ENCODE data around the gene DHTKD1.
"Not testable (repeated sequence)": the region's sequence is repeated elsewhere in the genome, so short reads cannot be mapped to it uniquely, and the experiment has no call there.

Gene DHTKD1

DNA sequence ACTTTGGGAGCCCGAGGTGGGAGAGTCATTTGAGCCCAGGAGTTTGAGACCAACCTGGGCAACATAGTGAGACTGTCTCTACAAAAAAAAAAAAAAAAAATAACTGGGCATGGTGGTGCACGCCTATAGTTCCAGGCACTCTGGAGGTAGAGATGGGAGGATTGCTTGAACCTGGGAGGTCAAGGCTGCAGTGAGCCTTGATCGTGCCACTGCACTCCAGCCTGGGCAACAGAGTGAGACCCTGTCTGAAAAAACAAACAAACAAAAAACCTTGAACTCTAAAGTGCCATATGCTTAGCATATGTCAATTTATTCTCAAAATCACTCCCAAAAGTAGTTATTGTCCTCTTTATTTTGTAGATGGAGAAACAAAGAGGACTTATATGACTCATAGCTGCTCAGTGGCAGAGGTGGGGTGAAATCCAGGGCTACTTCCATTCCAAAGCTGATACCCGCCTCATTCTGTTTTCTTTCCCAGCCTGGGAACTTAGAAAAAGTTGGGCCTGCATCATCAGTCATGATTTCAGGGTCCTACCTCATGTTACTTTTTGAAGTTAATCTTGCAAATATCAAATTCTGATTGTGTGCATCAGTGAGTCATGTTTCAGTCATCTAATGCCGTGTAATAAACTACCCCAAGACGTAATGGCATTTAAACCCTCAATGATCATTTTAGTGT, 13.3 kb downstream of the DHTKD1 start:
- H3K4me1 ChIP-seq = peaks cover 13 to 36% (median 20%) of the 10 kb centered on the region in 10 experiments
- peaks cover 22 to 97% (median 52%) of the 10 kb centered on the region in 11 experiments for H3K36me3 ChIP-seq
- no peak for TF ChIP-seq Cebpa-rat (IDR thresholded peaks at IDR 0.05)
- H3K4me2 ChIP-seq = no peak overlapping the region
- H3K9ac ChIP-seq = no peak overlapping the region
- no peak overlapping the region for H3K27ac ChIP-seq
- no peaks in the 10 kb centered on the region for H3K9me3 ChIP-seq (replicated peaks in 1 of 11)
- no peaks in the 10 kb centered on the region for H3K27me3 ChIP-seq
- H3K4me3 ChIP-seq = no peak overlapping the region
- no peaks in the 10 kb centered on the region for H4K20me1 ChIP-seq

DNA sequence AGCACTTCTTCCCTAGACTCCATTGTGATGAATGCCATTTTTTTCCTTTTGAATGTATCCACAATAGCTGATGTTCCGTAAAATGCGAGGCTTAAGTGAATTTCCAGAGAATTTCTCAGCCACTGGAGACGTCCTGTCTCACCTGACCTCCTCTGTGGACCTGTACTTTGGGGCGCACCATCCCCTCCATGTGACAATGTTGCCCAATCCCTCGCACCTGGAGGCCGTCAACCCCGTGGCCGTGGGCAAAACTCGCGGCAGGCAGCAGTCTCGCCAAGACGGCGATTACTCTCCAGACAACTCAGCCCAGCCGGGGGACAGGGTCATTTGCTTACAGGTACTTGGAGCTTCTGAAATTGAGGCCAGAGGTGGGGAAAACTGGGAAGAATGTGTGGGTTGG, 20.2 kb downstream of the DHTKD1 start:
- no peak for TF ChIP-seq Cebpa-rat (IDR thresholded peaks at IDR 0.05)
- 0 out of 22 replicates have a peak overlapping the region, but pooled peaks of 1 of the 11 experiments have one; percentile 10 for H3K27ac ChIP-seq
- peaks cover 0 to 16% (median 4%) of the 10 kb centered on the region in 11 experiments; a peak in 6 of 22 replicates for H3K9me3 ChIP-seq (replicated peaks in 1 of 11)
- no peak overlapping the region for H3K9ac ChIP-seq
- H3K4me3 ChIP-seq = no peak overlapping the region
- peaks cover 4 to 16% (median 8%) of the 10 kb centered on the region in 10 experiments; a peak in 13 of 20 replicates for H3K4me1 ChIP-seq
- H3K4me2 ChIP-seq = no peak overlapping the region
- H3K27me3 ChIP-seq = no peaks in the 10 kb centered on the region
- H3K36me3 ChIP-seq = peaks cover 70 to 100% (median 95%) of the 10 kb centered on the region in 11 experiments
- H4K20me1 ChIP-seq = no peaks in the 10 kb centered on the region

DNA sequence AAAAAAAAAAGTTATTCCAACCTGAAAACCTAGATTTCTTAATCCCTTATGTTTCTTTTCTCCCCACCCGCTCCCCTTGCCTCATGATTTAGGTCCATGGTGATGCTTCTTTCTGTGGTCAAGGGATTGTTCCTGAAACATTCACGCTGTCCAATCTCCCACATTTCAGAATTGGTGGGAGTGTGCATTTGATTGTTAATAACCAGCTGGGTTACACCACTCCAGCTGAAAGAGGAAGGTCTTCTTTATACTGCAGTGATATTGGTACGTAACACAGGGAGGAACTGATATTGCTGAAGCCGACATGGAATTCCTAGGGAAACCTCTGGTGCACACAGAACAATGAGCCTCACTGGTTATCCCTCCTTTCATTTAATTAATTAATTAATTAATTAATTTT, 22.7 kb downstream of the DHTKD1 start:
- Histone ChIP-seq H3K9ac (no peak overlapping the region), H3K4me1 (peaks cover 0 to 7% (median 4%) of the 10 kb centered on the region in 10 experiments; a peak in 8 of 20 replicates), H3K27me3 (no peaks in the 10 kb centered on the region), H3K27ac (no peak overlapping the region), H3K4me3 (no peak overlapping the region), H3K9me3 (replicated peaks in 1 of 11) (peaks cover 0 to 16% (median 4%) of the 10 kb centered on the region in 11 experiments; a peak in 6 of 22 replicates), H3K36me3 (peaks cover 65 to 99% (median 93%) of the 10 kb centered on the region in 11 experiments), H3K4me2 (no peak overlapping the region), H4K20me1 (no peaks in the 10 kb centered on the region)
- no peak for TF ChIP-seq Cebpa-rat (IDR thresholded peaks at IDR 0.05)

DNA sequence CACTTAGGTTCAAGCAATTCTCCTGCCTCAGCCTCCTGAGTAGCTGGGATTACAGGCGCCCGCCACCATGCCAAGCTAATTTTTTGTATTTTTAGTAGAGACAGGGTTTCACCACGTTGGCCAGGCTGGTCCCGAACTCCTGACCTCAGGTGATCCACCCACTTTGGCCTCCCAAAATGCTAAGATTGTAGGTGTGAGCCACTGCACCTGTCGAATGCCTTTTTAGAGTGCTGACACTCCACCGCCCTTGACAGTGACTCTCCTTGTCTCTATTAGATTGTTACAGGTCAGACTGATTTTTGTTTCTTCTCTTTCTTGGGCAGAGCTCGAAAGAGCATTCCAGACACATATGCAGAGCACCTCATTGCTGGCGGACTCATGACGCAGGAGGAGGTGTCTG, 28.6 kb downstream of the DHTKD1 start:
- H3K9me3 ChIP-seq (replicated peaks in 1 of 11); H4K20me1 ChIP-seq; H3K27ac ChIP-seq; H3K4me2 ChIP-seq; H3K9ac ChIP-seq; H3K27me3 ChIP-seq; H3K4me3 ChIP-seq: not testable (repeated sequence)
- peaks cover 0 to 24% (median 4%) of the 10 kb centered on the region in 10 experiments; a peak in 7 of 20 replicates for H3K4me1 ChIP-seq
- peaks cover 55 to 100% (median 91%) of the 10 kb centered on the region in 11 experiments for H3K36me3 ChIP-seq

DNA sequence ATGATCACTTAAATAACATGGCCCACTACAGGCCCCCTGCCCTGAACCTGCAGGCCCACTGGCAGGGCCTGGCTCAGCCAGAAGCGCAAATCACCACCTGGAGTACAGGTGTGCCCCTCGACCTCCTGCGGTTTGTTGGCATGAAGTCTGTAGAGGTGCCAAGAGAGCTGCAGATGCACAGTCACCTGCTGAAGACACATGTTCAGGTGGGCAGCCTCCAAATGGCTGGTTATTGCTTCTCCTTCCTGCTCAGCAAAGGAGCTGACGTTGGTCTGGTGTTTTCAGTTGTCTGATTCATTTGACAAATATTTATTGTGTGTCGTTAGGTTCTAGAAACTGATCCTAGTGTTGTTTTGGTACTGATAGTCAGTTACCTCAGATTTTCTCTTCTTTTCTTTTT, 29.0 kb downstream of the DHTKD1 start:
- no peak for TF ChIP-seq Cebpa-rat (IDR thresholded peaks at IDR 0.05)
- H3K4me1 ChIP-seq = peaks cover 0 to 24% (median 4%) of the 10 kb centered on the region in 10 experiments; a peak in 7 of 20 replicates

DNA sequence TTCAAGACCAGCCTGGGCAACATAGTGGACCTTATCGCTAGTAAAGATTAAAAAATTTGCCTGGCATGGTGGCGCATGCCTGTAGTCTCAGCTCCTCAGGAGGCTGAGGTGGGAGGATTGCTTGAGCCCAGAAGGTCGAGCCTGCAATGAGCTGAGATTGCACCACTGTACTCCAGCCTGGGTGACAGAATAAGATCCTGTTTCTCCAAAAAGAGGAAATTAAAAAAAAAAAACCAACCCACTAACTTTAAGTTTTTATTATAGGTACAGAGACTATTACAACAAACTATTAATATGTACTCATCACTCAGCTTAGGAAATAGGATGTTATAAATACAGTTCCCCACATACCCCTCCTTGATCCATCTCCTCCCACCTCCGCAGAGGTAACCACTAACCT, 30.2 kb downstream of the DHTKD1 start:
- Histone ChIP-seq H3K36me3 (peaks cover 49 to 100% (median 91%) of the 10 kb centered on the region in 11 experiments), H3K27ac (no peak overlapping the region), H3K9ac (no peak overlapping the region), H3K4me2 (peak overlapping the region in 3 of 11 experiments; percentile 23 to 25 (median 23); a peak in 4 of 22 replicates), H3K9me3 (replicated peaks in 1 of 11) (peaks cover 0 to 2% (median under 1%) of the 10 kb centered on the region in 11 experiments; a peak in 8 of 22 replicates), H3K4me1 (peaks cover 0 to 34% (median 14%) of the 10 kb centered on the region in 10 experiments; a peak in 16 of 20 replicates), H4K20me1 (no peaks in the 10 kb centered on the region), H3K27me3 (no peaks in the 10 kb centered on the region), H3K4me3 (no peak overlapping the region)
- TF ChIP-seq Cebpa-rat (IDR thresholded peaks at IDR 0.05) = no peak

More for the DNA sequence above, 29.0 kb downstream of the DHTKD1 start:
- no peak overlapping the region for H3K4me2 ChIP-seq
- H3K9ac ChIP-seq = no peak overlapping the region
- no peaks in the 10 kb centered on the region for H4K20me1 ChIP-seq
- no peaks in the 10 kb centered on the region; a peak in 1 of 22 replicates for H3K9me3 ChIP-seq (replicated peaks in 1 of 11)
- peaks cover 57 to 100% (median 91%) of the 10 kb centered on the region in 11 experiments for H3K36me3 ChIP-seq
- no peak overlapping the region for H3K4me3 ChIP-seq
- no peak overlapping the region for H3K27ac ChIP-seq
- H3K27me3 ChIP-seq = no peaks in the 10 kb centered on the region

DNA sequence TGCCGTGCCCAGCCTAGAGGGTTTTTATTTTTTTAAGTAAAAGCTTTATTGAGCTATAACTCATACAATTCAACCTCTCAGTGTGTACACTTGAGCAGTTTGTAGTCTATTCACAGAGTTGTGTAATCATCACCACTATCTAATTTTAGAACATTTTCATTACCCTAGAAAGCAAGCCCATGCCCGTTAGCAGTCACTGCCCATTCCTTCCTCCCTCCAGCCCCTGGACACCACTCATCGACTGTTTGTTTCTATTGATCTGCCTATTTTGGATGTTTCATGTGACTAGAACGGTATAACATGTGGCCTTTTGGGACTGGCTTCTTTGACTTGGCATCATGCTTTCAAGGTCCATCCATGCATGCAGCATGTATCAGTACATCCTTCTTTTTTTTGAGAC, 35.0 kb downstream of the DHTKD1 start:
- no peak overlapping the region for H3K4me3 ChIP-seq
- H3K9ac ChIP-seq = peak overlapping the region in 5 of 11 experiments; percentile 19 to 34 (median 26); a peak in 6 of 22 replicates
- peak overlapping the region in 9 of 11 experiments; percentile 48 to 72 (median 56); a peak in 17 of 22 replicates for H3K4me2 ChIP-seq
- no peaks in the 10 kb centered on the region for H3K27me3 ChIP-seq
- H3K36me3 ChIP-seq = peaks cover 69 to 100% (median 99%) of the 10 kb centered on the region in 11 experiments
- no peaks in the 10 kb centered on the region for H4K20me1 ChIP-seq
- peak overlapping the region; percentile 11 to 62 (median 48); a peak in 17 of 22 replicates for H3K27ac ChIP-seq
- peak in 3 of 11 experiments; percentile 13 to 34 (median 23); a peak in 1 of 22 replicates for TF ChIP-seq Cebpa-rat (IDR thresholded peaks at IDR 0.05)
- H3K9me3 ChIP-seq (replicated peaks in 1 of 11) = peaks cover 0 to 10% (median 8%) of the 10 kb centered on the region in 11 experiments; a peak in 8 of 22 replicates
- H3K4me1 ChIP-seq = peaks cover 10 to 34% (median 23%) of the 10 kb centered on the region in 10 experiments; a peak in 17 of 20 replicates

DNA sequence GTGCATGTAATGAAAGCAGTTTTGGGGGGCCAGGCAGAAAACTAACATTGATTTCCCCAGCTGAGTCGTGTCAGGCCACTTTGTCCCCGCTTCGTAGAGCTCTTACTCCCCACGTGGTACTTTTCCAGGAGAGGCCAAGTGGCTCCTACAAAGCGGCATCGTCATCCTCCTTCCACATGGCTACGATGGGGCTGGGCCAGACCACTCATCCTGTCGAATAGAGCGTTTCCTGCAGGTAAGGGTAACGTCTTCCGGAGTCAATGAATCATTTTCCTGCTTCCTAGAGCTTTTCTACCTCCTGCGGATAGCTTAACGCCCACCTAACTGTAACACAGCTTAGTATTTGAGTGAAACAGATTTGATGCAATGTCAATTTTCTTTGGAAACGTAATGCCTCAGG, 39.0 kb downstream of the DHTKD1 start:
- no peak overlapping the region for H3K4me3 ChIP-seq
- no peaks in the 10 kb centered on the region for H3K27me3 ChIP-seq
- TF ChIP-seq Cebpa-rat (IDR thresholded peaks at IDR 0.05) = no peak
- peaks cover 28 to 44% (median 36%) of the 10 kb centered on the region in 10 experiments for H3K4me1 ChIP-seq
- H3K27ac ChIP-seq = no peak overlapping the region
- H3K36me3 ChIP-seq = peaks cover 67 to 95% (median 87%) of the 10 kb centered on the region in 11 experiments
- no peak overlapping the region for H3K9ac ChIP-seq
- H4K20me1 ChIP-seq = no peaks in the 10 kb centered on the region
- peaks cover 0 to 10% (median 8%) of the 10 kb centered on the region in 11 experiments; a peak in 7 of 22 replicates for H3K9me3 ChIP-seq (replicated peaks in 1 of 11)
- peak overlapping the region in 1 of 11 experiments; percentile 21; a peak in 2 of 22 replicates for H3K4me2 ChIP-seq

DNA sequence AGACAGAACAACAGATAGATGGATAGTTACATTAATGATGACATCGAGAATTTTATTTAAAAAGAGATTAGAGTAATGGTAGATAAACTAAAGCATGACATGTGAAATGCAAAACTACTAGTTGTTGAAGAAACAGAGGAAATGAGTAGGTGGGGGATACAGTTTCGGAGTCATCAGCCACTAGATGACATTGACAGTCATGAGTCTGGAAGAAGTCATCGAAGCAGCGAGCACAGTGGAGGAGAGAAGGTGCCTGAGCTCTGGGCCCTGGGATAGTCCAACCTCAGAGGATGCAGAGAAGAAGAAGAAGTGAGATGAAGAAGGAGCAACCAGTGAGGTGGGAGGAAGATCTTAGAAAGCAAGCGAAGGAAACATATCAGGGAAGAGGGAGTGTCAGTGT, 40.5 kb downstream of the DHTKD1 start:
- Histone ChIP-seq H3K9ac (no peak overlapping the region), H3K9me3 (replicated peaks in 1 of 11) (peaks cover 0 to 5% (median 3%) of the 10 kb centered on the region in 11 experiments; a peak in 5 of 22 replicates), H3K27ac (peak overlapping the region in 1 of 11 experiments; percentile 19; a peak in 1 of 22 replicates), H3K27me3 (no peaks in the 10 kb centered on the region), H4K20me1 (no peaks in the 10 kb centered on the region), H3K4me3 (no peak overlapping the region), H3K4me1 (peaks cover 25 to 45% (median 35%) of the 10 kb centered on the region in 10 experiments), H3K4me2 (no peak overlapping the region), H3K36me3 (peaks cover 70 to 95% (median 84%) of the 10 kb centered on the region in 11 experiments)
- no peak for TF ChIP-seq Cebpa-rat (IDR thresholded peaks at IDR 0.05)
